Measurements from ENCODE around the gene A1CF. TPM values are rescaled to one million over a fixed set of nuclear protein-coding genes. Genes with fewer than 3 reads are reported as not detected.

The A1CF gene
- total and polyA plus RNA-seq, 11 donors: 0.03 to 0.08 TPM; not detected in 9

GRCh38 chr10:50850578-50851230 lies 34.7 kb downstream of the A1CF start:
- no peaks in the 10 kb centered on the region for H3K27me3 ChIP-seq
- TF ChIP-seq POLR2A (IDR thresholded peaks at IDR 0.05): no peak
- TF ChIP-seq CTCF (IDR thresholded peaks at IDR 0.05): no peak
- ATAC-seq (no peak), DNase-seq (no peak)
- H3K27ac ChIP-seq: no peak overlapping the region
- 53 to 62% (median 60%) methylated on average over 5 of the region's 5 CpGs for WGBS, 4 donors
- no peaks in the 10 kb centered on the region for H3K36me3 ChIP-seq
- intact Hi-C loops (cut with DNase I): no loop called here
- H3K4me1 ChIP-seq: no peaks in the 10 kb centered on the region
- H3K4me3 ChIP-seq: no peak overlapping the region
- H3K9me3 ChIP-seq: no peaks in the 10 kb centered on the region

GRCh38 chr10:50846753-50847152 lies 38.7 kb downstream of the A1CF start:
- no peak for TF ChIP-seq POLR2A (IDR thresholded peaks at IDR 0.05)
- TF ChIP-seq CTCF (IDR thresholded peaks at IDR 0.05): no peak
- no peak for ATAC-seq
- Histone ChIP-seq H3K27me3 (no peaks in the 10 kb centered on the region), H3K9me3 (no peaks in the 10 kb centered on the region), H3K4me3 (no peak overlapping the region), H3K36me3 (no peaks in the 10 kb centered on the region), H3K27ac (no peak overlapping the region), H3K4me1 (no peaks in the 10 kb centered on the region)
- DNase-seq: no peak
- intact Hi-C loops (cut with DNase I): no loop called here
- WGBS, 4 donors: 54 to 78% (median 60%) methylated on average over 1 of the region's 1 CpG

- no peak overlapping the region for H3K4me3 ChIP-seq
- intact Hi-C loops (cut with DNase I): no loop called here
- no peak for DNase-seq
Observed at GRCh38 chr10:50837095-50837494, 48.3 kb downstream of the A1CF start.

GRCh38 chr10:50832171-50832751 lies 53.2 kb downstream of the A1CF start:
- H3K9me3 ChIP-seq: no peaks in the 10 kb centered on the region
- no peak overlapping the region for H3K27ac ChIP-seq
- no peaks in the 10 kb centered on the region for H3K4me1 ChIP-seq
- intact Hi-C loops (cut with DNase I): no loop called here
- H3K27me3 ChIP-seq: no peaks in the 10 kb centered on the region
- no peak for ATAC-seq
- no peak overlapping the region for H3K4me3 ChIP-seq
- H3K36me3 ChIP-seq: no peaks in the 10 kb centered on the region
- no peak for TF ChIP-seq CTCF (IDR thresholded peaks at IDR 0.05)
- DNase-seq: no peak
- 65 to 69% (median 67%) methylated on average over 3 of the region's 3 CpGs for WGBS, 4 donors

More at GRCh38 chr10:50837095-50837494, 48.3 kb downstream of the A1CF start:
- H3K27me3 ChIP-seq: peaks cover 0 to 4% (median 0%) of the 10 kb centered on the region in 9 donors
- TF ChIP-seq CTCF (IDR thresholded peaks at IDR 0.05): no peak
- H3K27ac ChIP-seq: no peak overlapping the region
- no peaks in the 10 kb centered on the region for H3K4me1 ChIP-seq
- no peaks in the 10 kb centered on the region for H3K36me3 ChIP-seq
- 72 to 93% (median 83%) methylated on average over 1 of the region's 1 CpG for whole genome bisulfite sequencing, 4 donors
- ATAC-seq: no peak
- no peaks in the 10 kb centered on the region for H3K9me3 ChIP-seq
